Smooth muscle cell (in vitro differentiated cells): ENCODE measurements around the gene NCAPG2. TPM values are rescaled to one million over a fixed set of nuclear protein-coding genes. Genes with fewer than 3 reads are reported as not detected.

Experiments
- DNase-seq: peaks from one replicate; lab custom pipeline; 2025; ENCODE audit not compliant: unreplicated experiment; lab: John Stamatoyannopoulos, UW
- H2AFZ ChIP-seq: fragments of 200-600 bp; sonication (generic); 2 replicates; pipeline ENCODE4 v1.6.0; 2016; ENCODE audit warnings: antibody characterized with exemption, low read depth, mild to moderate bottlenecking
- H3F3A ChIP-seq: fragments of 200-600 bp; sonication (generic); 2 replicates; pipeline ENCODE4 v1.6.0; 2017; ENCODE audit warnings: antibody characterized with exemption, low read depth
- H3K27ac ChIP-seq: fragments of 200-600 bp; sonication (generic); 2 replicates; pipeline ENCODE4 v1.5.1; 2016; ENCODE audit warnings: low read depth, mild to moderate bottlenecking
- H3K27me3 ChIP-seq: fragments of 200-600 bp; sonication (generic); 2 replicates; pipeline ENCODE4 v1.6.1; 2016; ENCODE audit warnings: low read depth, mild to moderate bottlenecking
- H3K36me3 ChIP-seq: fragments of 200-600 bp; sonication (generic); 2 replicates; pipeline ENCODE4 v1.5.1; 2016; ENCODE audit warnings: low read depth
- H3K4me1 ChIP-seq: fragments of 200-600 bp; sonication (generic); 2 replicates; pipeline ENCODE4 v1.5.1; 2016; ENCODE audit warnings: low read depth
- H3K4me2 ChIP-seq: fragments of 200-600 bp; sonication (generic); 2 replicates; pipeline ENCODE4 v1.6.0; 2016; ENCODE audit warnings: mild to moderate bottlenecking
- H3K4me3 ChIP-seq: fragments of 200-600 bp; sonication (generic); 2 replicates; pipeline ENCODE4 v1.5.1; 2016; ENCODE audit warnings: mild to moderate bottlenecking
- H3K79me2 ChIP-seq: fragments of 200-600 bp; sonication (generic); 2 replicates; pipeline ENCODE4 v1.6.0; 2016; ENCODE audit warnings: low read depth, mild to moderate bottlenecking
- H3K9ac ChIP-seq: fragments of 200-600 bp; sonication (generic); 2 replicates; pipeline ENCODE4 v1.6.0; 2016; ENCODE audit warnings: low read depth
- H3K9me3 ChIP-seq: fragments of 200-600 bp; sonication (generic); replicated peaks from 2 replicates; pipeline ENCODE4 v1.5.1; 2016; ENCODE audit warnings: low read depth
- H4K20me1 ChIP-seq: fragments of 200-600 bp; sonication (generic); 2 replicates; pipeline ENCODE4 v1.6.0; 2016; ENCODE audit warnings: low read depth
- CTCF ChIP-seq: fragments of 200-600 bp; sonication (generic); IDR thresholded peaks from 2 replicates; pipeline ENCODE4 v1.5.1; 2017; ENCODE audit warnings: borderline replicate concordance, mild to moderate bottlenecking, antibody characterized with exemption; ENCODE audit not compliant: insufficient read depth, poor library complexity, severe bottlenecking
- WGBS: methylation state at CpG from one replicate; pipeline ENCODE4 v1.1.7; 2016; ENCODE audit warnings: low lambda C conversion rate; 5-methylcytosine and 5-hydroxymethylcytosine counted together
- polyA plus RNA-seq: library from polyadenylated mRNA; unstranded; fragments of >200 nt; fragmentation: Nextera tagmentation; extraction: Ambion mirVana; gene quantifications from 2 replicates; pipeline ENCODE4 v1.2.1, GENCODE V29; 2016
- total RNA-seq: library from RNA; depleted of rRNA; stranded (reverse); fragments of >200 nt; gene quantifications from 2 replicates; pipeline ENCODE4 v1.2.3, GENCODE V29; 2014

NCAPG2 gene
- total and polyA plus RNA-seq, 2 experiments from 2014 or later, result 9.9 to 12.5 TPM

GRCh38 chr7:158589653-158590052 lies 115.0 kb downstream of the NCAPG2 start:
- H3K27ac ChIP-seq, result no peak overlapping the region
- H2AFZ ChIP-seq, result no peak overlapping the region
- H3K79me2 ChIP-seq, result no peaks in the 10 kb centered on the region
- H4K20me1 ChIP-seq, result no peaks in the 10 kb centered on the region
- H3K9me3 ChIP-seq, result no peaks in the 10 kb centered on the region
- 40% methylated on average over 1 of the region's 1 CpG for WGBS
- no peak overlapping the region for H3K4me2 ChIP-seq
- no peaks in the 10 kb centered on the region for H3K4me1 ChIP-seq
- H3K27me3 ChIP-seq, result peaks cover 41% of the 10 kb centered on the region
- H3K36me3 ChIP-seq, result no peaks in the 10 kb centered on the region
- no peak overlapping the region for H3K9ac ChIP-seq
- TF ChIP-seq CTCF, result no peak
- H3F3A ChIP-seq, result no peaks in the 10 kb centered on the region
- no peak overlapping the region for H3K4me3 ChIP-seq
- DNase-seq, result no peak

- no peak for DNase-seq
- 78% methylated on average over 16 of the region's 16 CpGs for WGBS
- Histone ChIP-seq H3K79me2 (no peaks in the 10 kb centered on the region), H3K9me3 (no peaks in the 10 kb centered on the region), H4K20me1 (no peaks in the 10 kb centered on the region), H3K4me2 (no peak overlapping the region), H3K36me3 (no peaks in the 10 kb centered on the region), H3K4me1 (no peaks in the 10 kb centered on the region), H2AFZ (no peak overlapping the region), H3F3A (no peaks in the 10 kb centered on the region), H3K9ac (no peak overlapping the region), H3K27ac (no peak overlapping the region), H3K27me3 (peaks cover 48% of the 10 kb centered on the region), H3K4me3 (no peak overlapping the region)
- no peak for TF ChIP-seq CTCF
These were observed 115.6 kb downstream of the NCAPG2 start for GRCh38 chr7:158588878-158589442.

- no peak overlapping the region for H3K27ac ChIP-seq
- no peaks in the 10 kb centered on the region for H4K20me1 ChIP-seq
- H3K9me3 ChIP-seq, result no peaks in the 10 kb centered on the region
- H3K79me2 ChIP-seq, result no peaks in the 10 kb centered on the region
- 16% methylated on average over 32 of the region's 63 CpGs for WGBS
- H3K4me3 ChIP-seq, result peak overlapping the region; percentile 47
- H3K4me2 ChIP-seq, result peak overlapping the region; percentile 80
- no peaks in the 10 kb centered on the region for H3K36me3 ChIP-seq
- peaks cover 52% of the 10 kb centered on the region for H3K27me3 ChIP-seq
- DNase-seq, result no peak
- no peaks in the 10 kb centered on the region for H3F3A ChIP-seq
- no peaks in the 10 kb centered on the region for H3K4me1 ChIP-seq
- no peak overlapping the region for H3K9ac ChIP-seq
- no peak for TF ChIP-seq CTCF
- H2AFZ ChIP-seq, result no peak overlapping the region
These were observed 116.3 kb downstream of the NCAPG2 start for GRCh38 chr7:158588085-158588877.
